Measurements from ENCODE around the gene UTF1. TPM values are rescaled to one million over a fixed set of nuclear protein-coding genes. Genes with fewer than 3 reads are reported as not detected.

UTF1 gene
- total and polyA plus RNA-seq, 9 donors = 0.06 to 9.3 (median 2.5) TPM; not detected in 2

DNA sequence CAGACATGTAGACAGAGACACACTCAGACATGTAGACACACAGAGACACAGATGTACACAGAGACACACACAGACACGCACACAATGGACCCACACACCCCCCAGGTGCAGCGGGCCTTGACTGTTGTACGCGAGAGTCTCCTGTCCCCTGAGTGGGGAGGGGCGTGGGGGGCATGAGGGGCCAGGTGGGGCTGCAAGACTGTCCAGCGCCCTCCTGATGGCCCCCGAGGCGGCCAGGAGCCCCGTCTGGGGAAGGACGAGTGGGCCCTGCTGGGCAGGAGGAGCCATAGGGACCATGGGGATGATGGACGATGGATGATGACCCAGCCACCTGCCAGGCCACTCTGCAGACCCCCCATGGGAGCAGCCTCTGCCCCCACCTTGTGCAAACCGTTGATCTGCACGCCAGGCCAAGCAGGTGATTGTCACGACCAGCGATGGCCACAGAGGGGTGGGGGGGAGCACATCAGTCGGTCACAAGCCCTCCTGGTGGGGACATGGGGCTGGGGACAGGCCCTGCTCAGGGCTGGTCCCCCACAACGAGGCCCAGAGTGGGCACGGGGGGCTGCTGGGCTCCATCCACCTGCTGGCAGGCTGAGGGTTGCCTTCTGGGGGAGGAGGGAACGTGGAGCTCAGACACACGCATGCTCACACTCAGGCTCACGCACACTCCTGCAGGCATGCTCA, 19.2 kb downstream of the UTF1 start:
- peak overlapping the region; percentile 97 to 98 for H3K27ac ChIP-seq
- no peak for TF ChIP-seq POLR2A (IDR thresholded peaks at IDR 0.05)
- TF ChIP-seq EP300 (IDR thresholded peaks at IDR 0.05) = no peak
- TF ChIP-seq, protein P1, sequence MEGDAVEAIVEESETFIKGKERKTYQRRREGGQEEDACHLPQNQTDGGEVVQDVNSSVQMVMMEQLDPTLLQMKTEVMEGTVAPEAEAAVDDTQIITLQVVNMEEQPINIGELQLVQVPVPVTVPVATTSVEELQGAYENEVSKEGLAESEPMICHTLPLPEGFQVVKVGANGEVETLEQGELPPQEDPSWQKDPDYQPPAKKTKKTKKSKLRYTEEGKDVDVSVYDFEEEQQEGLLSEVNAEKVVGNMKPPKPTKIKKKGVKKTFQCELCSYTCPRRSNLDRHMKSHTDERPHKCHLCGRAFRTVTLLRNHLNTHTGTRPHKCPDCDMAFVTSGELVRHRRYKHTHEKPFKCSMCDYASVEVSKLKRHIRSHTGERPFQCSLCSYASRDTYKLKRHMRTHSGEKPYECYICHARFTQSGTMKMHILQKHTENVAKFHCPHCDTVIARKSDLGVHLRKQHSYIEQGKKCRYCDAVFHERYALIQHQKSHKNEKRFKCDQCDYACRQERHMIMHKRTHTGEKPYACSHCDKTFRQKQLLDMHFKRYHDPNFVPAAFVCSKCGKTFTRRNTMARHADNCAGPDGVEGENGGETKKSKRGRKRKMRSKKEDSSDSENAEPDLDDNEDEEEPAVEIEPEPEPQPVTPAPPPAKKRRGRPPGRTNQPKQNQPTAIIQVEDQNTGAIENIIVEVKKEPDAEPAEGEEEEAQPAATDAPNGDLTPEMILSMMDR (IDR thresholded peaks at IDR 0.05) = no peak
- H3K4me3 ChIP-seq = no peak overlapping the region
- intact Hi-C loops (cut with DNase I) = no loop called here
- peak in 2 of 5 donors; percentile 61 to 70 for DNase-seq
- H3K4me1 ChIP-seq (ENCODE audit: insufficient read depth) = peaks cover 46% of the 10 kb centered on the region
- H3K36me3 ChIP-seq = no peaks in the 10 kb centered on the region
- 69 to 78% (median 75%) methylated on average over 20 to 21 of the region's 21 CpGs for WGBS, 3 donors
- no peaks in the 10 kb centered on the region for H3K27me3 ChIP-seq
- no peaks in the 10 kb centered on the region for H3K9me3 ChIP-seq

DNA sequence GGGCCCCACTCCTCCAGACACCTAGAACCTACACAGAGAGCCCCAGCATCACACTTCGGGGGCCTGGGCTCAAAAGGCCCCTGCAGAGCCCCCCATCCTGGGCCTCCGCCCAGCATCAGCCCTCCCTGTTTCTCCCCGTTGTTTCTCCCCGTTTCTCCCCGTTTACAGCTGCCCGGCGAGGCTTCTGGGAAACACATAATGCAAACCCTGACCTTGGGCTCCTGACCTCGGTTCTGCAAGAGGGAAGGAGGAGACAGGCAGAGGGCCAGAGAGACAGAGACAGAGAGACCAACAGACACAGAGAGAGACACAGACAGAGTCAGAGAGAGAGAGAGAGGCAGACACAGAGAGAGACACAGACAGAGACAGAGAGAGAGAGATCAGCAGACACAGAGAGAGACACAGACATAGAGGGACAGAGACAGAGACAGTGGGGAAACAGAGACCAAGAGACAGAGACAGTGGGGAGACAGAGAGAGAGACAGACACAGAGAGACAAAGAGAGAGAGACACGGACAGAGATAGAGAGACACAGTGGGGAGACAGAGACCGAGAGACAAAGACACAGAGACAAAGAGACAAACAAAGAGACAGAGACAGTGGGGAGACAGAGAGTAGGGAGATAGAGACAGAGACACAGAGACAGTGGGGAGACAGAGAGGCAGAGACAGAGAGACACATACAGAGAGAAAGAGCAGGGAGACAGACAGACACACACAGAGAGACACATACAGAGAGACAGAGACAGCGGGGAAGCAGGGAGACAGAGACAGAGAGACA, 20.1 kb downstream of the UTF1 start:
- peaks cover 54% of the 10 kb centered on the region for H3K4me1 ChIP-seq (ENCODE audit: insufficient read depth)
- H3K27me3 ChIP-seq = no peaks in the 10 kb centered on the region
- no peaks in the 10 kb centered on the region for H3K36me3 ChIP-seq
- H3K27ac ChIP-seq = peak overlapping the region; percentile 86 to 97
- peak; percentile 82 to 90 (median 90) for DNase-seq
- WGBS, 3 donors = 19 to 29% (median 23%) methylated on average over 11 of the region's 11 CpGs
- TF ChIP-seq POLR2A (IDR thresholded peaks at IDR 0.05) = no peak
- TF ChIP-seq, protein P1 (IDR thresholded peaks at IDR 0.05) = no peak
- no peak for TF ChIP-seq EP300 (IDR thresholded peaks at IDR 0.05)
- intact Hi-C loops (cut with DNase I) = no loop called here
- no peaks in the 10 kb centered on the region for H3K9me3 ChIP-seq
- no peak overlapping the region for H3K4me3 ChIP-seq

DNA sequence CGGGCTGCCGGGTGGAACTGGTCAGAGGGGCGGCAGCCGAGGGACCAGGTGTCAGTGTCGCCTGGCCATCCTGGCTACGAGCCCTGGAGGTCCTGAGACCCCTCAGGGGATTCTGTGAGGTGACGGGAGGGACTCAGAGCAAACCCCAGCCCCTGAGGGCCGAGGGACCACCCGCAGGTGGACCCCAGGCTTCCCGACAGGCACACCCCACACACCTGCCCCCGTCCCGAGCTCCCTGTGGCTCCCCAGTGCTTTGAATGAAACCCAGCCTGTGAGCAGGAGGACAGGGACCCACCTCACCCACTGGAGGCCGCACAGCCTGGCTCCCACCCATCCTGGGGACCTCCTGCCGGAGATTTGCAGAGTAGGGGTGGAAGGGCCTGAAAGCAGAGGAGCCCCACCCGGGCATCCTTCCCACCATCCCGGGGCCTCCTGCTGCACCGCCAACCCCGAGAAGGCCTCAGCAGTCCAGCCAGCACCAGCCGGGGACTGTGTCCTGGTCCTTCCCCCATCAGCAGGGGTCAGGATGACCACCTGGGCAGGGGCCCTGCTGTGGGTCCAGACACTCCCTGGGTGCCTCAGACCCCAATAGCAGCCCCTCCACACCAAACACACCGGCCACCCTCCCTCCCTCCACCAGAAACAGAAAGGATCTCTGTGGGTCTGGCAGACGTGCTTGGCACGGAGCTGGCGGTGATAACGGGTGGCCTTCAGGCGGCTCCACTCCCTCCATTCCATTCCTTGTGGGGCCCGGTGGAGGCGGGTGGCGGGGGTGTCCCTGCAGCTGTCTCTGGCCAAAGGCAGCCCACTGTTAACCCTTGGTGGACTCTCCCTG, 21.6 kb downstream of the UTF1 start:
- TF ChIP-seq POLR2A (IDR thresholded peaks at IDR 0.05) (no peak), EP300 (IDR thresholded peaks at IDR 0.05) (no peak)
- TF ChIP-seq, protein P1 (IDR thresholded peaks at IDR 0.05) = no peak
- intact Hi-C loops (cut with DNase I) = no loop called here
- H3K4me3 ChIP-seq = no peak overlapping the region
- DNase-seq = peak; percentile 74 to 88 (median 83)
- 27 to 42% (median 32%) methylated on average over 22 to 28 of the region's 28 CpGs for WGBS, 3 donors
- H3K36me3 ChIP-seq = no peaks in the 10 kb centered on the region
- peak overlapping the region; percentile 86 to 97 for H3K27ac ChIP-seq
- H3K4me1 ChIP-seq (ENCODE audit: insufficient read depth) = peaks cover 55% of the 10 kb centered on the region
- H3K9me3 ChIP-seq = no peaks in the 10 kb centered on the region
- H3K27me3 ChIP-seq = no peaks in the 10 kb centered on the region

DNA sequence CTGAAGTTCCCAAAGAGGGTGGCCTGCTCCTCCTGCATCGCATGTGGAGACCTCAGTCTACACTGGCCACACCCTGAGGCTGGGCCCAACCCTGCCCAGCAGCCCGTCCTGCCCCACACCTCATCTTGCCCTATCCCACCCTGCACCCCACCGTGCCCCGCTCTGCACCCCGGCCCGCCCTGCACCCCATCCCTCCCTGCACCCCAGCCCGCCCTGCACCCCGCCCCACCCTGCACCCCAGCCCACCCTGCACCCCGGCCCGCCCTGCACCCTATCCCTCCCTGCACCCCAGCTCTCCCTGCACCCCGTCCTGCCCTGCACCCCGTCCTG, 22.2 kb downstream of the UTF1 start:
- Histone ChIP-seq H3K4me3 (no peak overlapping the region), H3K27me3 (no peaks in the 10 kb centered on the region), H3K4me1 (ENCODE audit: insufficient read depth) (peaks cover 55% of the 10 kb centered on the region), H3K9me3 (no peaks in the 10 kb centered on the region), H3K36me3 (no peaks in the 10 kb centered on the region), H3K27ac (peak overlapping the region in 1 of 2 donors; percentile 97)
- TF ChIP-seq EP300 (IDR thresholded peaks at IDR 0.05) (no peak), POLR2A (IDR thresholded peaks at IDR 0.05) (no peak)
- TF ChIP-seq, protein P1 (IDR thresholded peaks at IDR 0.05) = no peak
- 40 to 68% (median 42%) methylated on average over 9 to 12 of the region's 12 CpGs for WGBS, 3 donors
- intact Hi-C loops (cut with DNase I) = no loop called here
- DNase-seq = no peak
